Measurements from ENCODE around the gene ANKS3.

GRCh38 chr16:4686497-4687210 lies 47.4 kb downstream of the ANKS3 start:
- TF ChIP-seq CTCF (IDR thresholded peaks at IDR 0.05) (no peak), POLR2A (IDR thresholded peaks at IDR 0.05) (no peak)
